ENCODE data around the gene GUK1. TPM values are rescaled to one million over a fixed set of nuclear protein-coding genes. Genes with fewer than 3 reads are reported as not detected.
A peak's percentile ranks its signal among the peaks of the same experiment; 100 is the strongest.

GUK1 gene
- total RNA-seq, 1 experiment from 2014 or later, result 996 TPM

- no peaks in the 10 kb centered on the region for H3K36me3 ChIP-seq (ENCODE audit: low read depth, low read length)
- H3K27ac ChIP-seq (ENCODE audit: low read length), result peak overlapping the region; percentile 57; the same call in 1 of the 2 replicates
- peak overlapping the region; percentile 73 for H3K4me3 ChIP-seq (ENCODE audit: low read length)
- H4K20me1 ChIP-seq (ENCODE audit: low read length), result no peaks in the 10 kb centered on the region
- BruUV-seq (replicated peaks), result TSS peak; percentile 83
- no peaks in the 10 kb centered on the region for H3K9me2 ChIP-seq (replicated peaks; ENCODE audit: low read length)
- H3K9ac ChIP-seq (ENCODE audit: low read length), result peak overlapping the region; percentile 96
- intact Hi-C loops (cut with micrococcal nuclease), result loop anchor here (5.0 to 10.0 kb wide), 3 partner anchors 293 to 1977 kb away; partner anchors contain the start of gene ACBD3
- H3K9me3 ChIP-seq (ENCODE audit: low read length), result no peaks in the 10 kb centered on the region
- peak overlapping the region; percentile 96 for H2AFZ ChIP-seq (ENCODE audit: low read length)
- DNase-seq (no peak), ATAC-seq (peak; percentile 0)
- TF ChIP-seq CTCF (conservative IDR thresholded peaks at IDR 0.05; ENCODE audit: low read depth, low read length) (no peak), EZH2phosphoT487 (IDR thresholded peaks at IDR 0.05; ENCODE audit: borderline replicate concordance, low read length) (no peak), EZH2 (IDR thresholded peaks at IDR 0.05; ENCODE audit: low read length, unreplicated experiment) (no peak)
- H3K79me2 ChIP-seq (ENCODE audit: low read length), result peaks cover 24% of the 10 kb centered on the region
- CTCF ChIA-PET, result interaction anchor here (0.5 to 2.5 kb wide), 8 partner anchors 17 to 307 kb away, joined by 3 to 19 read pairs (median 6); no protein-coding TSS in a partner anchor
- peak overlapping the region; percentile 100 for H3K4me2 ChIP-seq (ENCODE audit: low read length)
- no peaks in the 10 kb centered on the region for H3K27me3 ChIP-seq (ENCODE audit: low read length)
- POLR2A ChIA-PET (ENCODE audit: unreplicated experiment), result interaction anchor here (0.5 to 1.6 kb wide), 4 partner anchors 9 to 107 kb away, joined by 3 to 11 read pairs (median 4); no protein-coding TSS in a partner anchor
- peaks cover 18% of the 10 kb centered on the region for H3K4me1 ChIP-seq (ENCODE audit: insufficient read depth, low read length)
- no peaks in the 10 kb centered on the region for H3F3A ChIP-seq (ENCODE audit: low read length, unreplicated experiment)
Observed at GRCh38 chr1:228164561-228165371, 24.7 kb downstream of the GUK1 start.

- H3K27ac ChIP-seq (ENCODE audit: low read length), result peak within 1 kb of the TSS; percentile 93
- peak within 1 kb of the TSS; percentile 96 for H3K9ac ChIP-seq (ENCODE audit: low read length)
- H3K4me2 ChIP-seq (ENCODE audit: low read length), result peak within 1 kb of the TSS; percentile 100
- H4K20me1 ChIP-seq (ENCODE audit: low read length), result no peaks in the 10 kb centered on the region
- H3K27me3 ChIP-seq (ENCODE audit: low read length), result no peaks in the 10 kb centered on the region
- intact Hi-C loops (cut with micrococcal nuclease), result loop anchor here (1.0 to 10.0 kb wide), 9 partner anchors 25 to 1978 kb away; partner anchors contain the start of genes ACBD3, ARF1, GUK1 and MRPL55
- ChIA-PET CTCF (interaction anchor here (0.5 to 2.5 kb wide), 13 partner anchors 11 to 1758 kb away, joined by 3 to 19 read pairs (median 5); partner anchors contain the start of gene PARP1), POLR2A (ENCODE audit: unreplicated experiment) (interaction anchor here (0.5 to 1.6 kb wide), 6 partner anchors 9 to 108 kb away, joined by 3 to 35 read pairs (median 8); no protein-coding TSS in a partner anchor)
- H3K79me2 ChIP-seq (ENCODE audit: low read length), result peaks cover 24% of the 10 kb centered on the region
- no peaks in the 10 kb centered on the region for H3F3A ChIP-seq (ENCODE audit: low read length, unreplicated experiment)
- ATAC-seq (peak; percentile 86), DNase-seq (peak; percentile 100)
- no peaks in the 10 kb centered on the region for H3K36me3 ChIP-seq (ENCODE audit: low read depth, low read length)
- no TSS peak for BruUV-seq (replicated peaks)
- H3K4me1 ChIP-seq (ENCODE audit: insufficient read depth, low read length), result peaks cover 18% of the 10 kb centered on the region
- H3K9me3 ChIP-seq (ENCODE audit: low read length), result no peaks in the 10 kb centered on the region
- peak within 1 kb of the TSS; percentile 96 for H2AFZ ChIP-seq (ENCODE audit: low read length)
- H3K9me2 ChIP-seq (replicated peaks; ENCODE audit: low read length), result no peaks in the 10 kb centered on the region
- TF ChIP-seq CTCF (conservative IDR thresholded peaks at IDR 0.05; ENCODE audit: low read depth, low read length) (peak; percentile 95), EZH2phosphoT487 (IDR thresholded peaks at IDR 0.05; ENCODE audit: borderline replicate concordance, low read length) (no peak; the same call in none of the 2 replicates)
- peak within 1 kb of the TSS; percentile 77 for H3K4me3 ChIP-seq (ENCODE audit: low read length)
Observed at GRCh38 chr1:228165372-228166169, 25.5 kb downstream of the GUK1 start, which contains the start of gene IBA57. Gene IBA57 (plus strand): TSS chr1:228165804. CDS start chr1:228165817, 13 bp downstream.

Data from PC-3 (cell line).